AG09309 (cell line): ENCODE results near the gene GGT7.

Source experiments
- DNase-seq: peaks from one replicate; pipeline ENCODE4 v3.0.0-alpha.2; 2010; ENCODE audit warnings: low read depth
- H3K4me3 ChIP-seq: 2 replicates; pipeline ENCODE4 v1.5.1; 2011; ENCODE audit warnings: mild to moderate bottlenecking, low read depth, low read length, moderate library complexity; ENCODE audit not compliant: control insufficient read depth
- TF ChIP-seq, protein P1 (sequence below): IDR thresholded peaks from 2 replicates; pipeline ENCODE4 v1.5.1; 2011; ENCODE audit warnings: mild to moderate bottlenecking, low read depth, low read length, inconsistent platforms; ENCODE audit not compliant: insufficient read depth, control insufficient read depth; ENCODE audit errors: missing control alignments

GGT7 gene

GRCh38 chr20:34892671-34893070 is 20.0 kb upstream of the GGT7 start:
- H3K4me3 ChIP-seq, result no peak overlapping the region
- TF ChIP-seq, protein P1, sequence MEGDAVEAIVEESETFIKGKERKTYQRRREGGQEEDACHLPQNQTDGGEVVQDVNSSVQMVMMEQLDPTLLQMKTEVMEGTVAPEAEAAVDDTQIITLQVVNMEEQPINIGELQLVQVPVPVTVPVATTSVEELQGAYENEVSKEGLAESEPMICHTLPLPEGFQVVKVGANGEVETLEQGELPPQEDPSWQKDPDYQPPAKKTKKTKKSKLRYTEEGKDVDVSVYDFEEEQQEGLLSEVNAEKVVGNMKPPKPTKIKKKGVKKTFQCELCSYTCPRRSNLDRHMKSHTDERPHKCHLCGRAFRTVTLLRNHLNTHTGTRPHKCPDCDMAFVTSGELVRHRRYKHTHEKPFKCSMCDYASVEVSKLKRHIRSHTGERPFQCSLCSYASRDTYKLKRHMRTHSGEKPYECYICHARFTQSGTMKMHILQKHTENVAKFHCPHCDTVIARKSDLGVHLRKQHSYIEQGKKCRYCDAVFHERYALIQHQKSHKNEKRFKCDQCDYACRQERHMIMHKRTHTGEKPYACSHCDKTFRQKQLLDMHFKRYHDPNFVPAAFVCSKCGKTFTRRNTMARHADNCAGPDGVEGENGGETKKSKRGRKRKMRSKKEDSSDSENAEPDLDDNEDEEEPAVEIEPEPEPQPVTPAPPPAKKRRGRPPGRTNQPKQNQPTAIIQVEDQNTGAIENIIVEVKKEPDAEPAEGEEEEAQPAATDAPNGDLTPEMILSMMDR, result no peak
- DNase-seq, result no peak

DNA sequence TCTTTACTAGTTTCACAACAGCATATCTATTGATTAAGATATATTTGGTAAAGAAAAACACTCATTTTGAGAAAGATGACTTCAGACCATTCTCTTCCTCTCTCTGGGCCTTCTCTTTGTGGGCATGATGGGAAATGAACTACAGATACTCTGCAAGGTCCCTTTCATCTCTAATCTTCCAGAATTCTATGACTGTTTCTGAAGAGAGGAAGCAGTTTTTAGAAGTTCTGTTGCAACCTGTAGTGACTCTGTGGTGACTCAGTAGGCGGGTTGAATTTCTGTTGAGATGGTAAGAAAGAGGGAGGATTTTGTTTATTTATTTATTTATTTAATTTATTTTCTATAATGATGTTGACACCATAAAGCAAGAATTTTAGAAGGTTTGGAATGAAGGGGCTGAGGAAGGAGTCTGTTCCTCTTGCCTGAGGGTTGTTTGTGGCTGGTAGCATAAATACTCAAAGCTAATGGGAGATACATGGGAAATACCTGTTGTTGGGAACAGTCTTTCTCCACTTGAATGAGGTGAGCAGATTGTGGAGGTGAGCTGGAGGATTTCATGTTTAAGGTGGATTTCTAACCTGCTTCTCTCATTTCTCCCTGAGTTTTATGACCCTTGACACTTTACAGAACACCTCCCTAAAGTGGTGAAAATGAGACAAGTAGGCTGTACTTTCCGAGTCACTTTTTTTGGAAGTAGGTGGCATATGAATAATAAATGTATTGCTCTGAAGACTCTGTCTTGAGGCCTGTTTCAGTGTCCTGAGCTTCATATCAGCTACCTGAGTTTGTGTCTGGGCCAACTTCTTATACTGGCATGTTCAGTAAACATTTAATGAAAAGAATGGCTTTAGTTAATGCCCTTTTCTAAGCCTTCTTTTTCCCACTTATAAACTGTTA is 18.8 kb upstream of the GGT7 start:
- TF ChIP-seq, protein P1, result no peak
- no peak overlapping the region for H3K4me3 ChIP-seq
- peak; percentile 61 for DNase-seq

DNA sequence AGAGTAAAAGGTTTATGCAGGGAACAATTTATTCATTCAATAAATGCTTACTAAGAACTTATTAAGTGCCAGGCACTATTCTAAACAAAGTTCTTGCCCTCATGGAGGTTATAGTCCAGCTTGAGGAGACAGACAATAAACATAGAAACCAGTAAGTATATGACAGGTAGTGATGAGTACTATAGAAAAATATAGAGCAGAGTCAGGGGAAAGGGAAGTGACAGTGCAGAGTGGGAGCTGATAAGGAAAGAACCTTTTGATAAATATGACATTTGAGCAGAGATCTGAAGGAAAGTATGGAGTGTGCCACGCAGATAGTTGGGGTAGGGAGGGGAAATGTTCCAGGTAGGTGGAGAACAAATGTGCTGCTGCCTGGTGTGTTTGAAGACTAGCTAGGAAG is 15.8 kb upstream of the GGT7 start:
- H3K4me3 ChIP-seq, result no peak overlapping the region
- DNase-seq, result no peak

GRCh38 chr20:34887023-34887422 is 14.4 kb upstream of the GGT7 start:
- no peak overlapping the region for H3K4me3 ChIP-seq
- no peak for DNase-seq
- TF ChIP-seq, protein P1, result no peak

More for the DNA sequence above, 15.8 kb upstream of the GGT7 start:
- TF ChIP-seq, protein P1, result no peak

GRCh38 chr20:34886122-34886521 is 13.5 kb upstream of the GGT7 start:
- TF ChIP-seq, protein P1, result no peak
- no peak overlapping the region for H3K4me3 ChIP-seq
- no peak for DNase-seq

DNA sequence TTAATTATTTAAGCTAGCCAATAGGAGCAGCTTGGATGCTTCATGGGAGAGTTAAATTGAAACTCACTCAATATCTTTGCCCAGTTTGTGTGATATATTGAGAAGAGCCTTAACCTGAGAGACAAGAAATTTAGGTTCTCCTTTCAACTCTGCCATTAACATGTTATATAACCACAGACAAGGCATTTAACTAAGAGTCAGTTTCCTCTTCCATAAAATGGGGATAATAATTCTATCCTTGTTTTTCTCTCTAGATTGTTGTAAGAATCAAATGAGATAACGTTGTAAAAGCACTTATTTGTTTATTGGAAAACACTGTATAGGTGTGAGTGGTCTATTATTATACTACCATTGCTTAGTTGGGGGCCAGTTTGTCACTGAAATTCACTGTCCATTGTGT is 11.6 kb upstream of the GGT7 start:
- H3K4me3 ChIP-seq, result no peak overlapping the region
- DNase-seq, result no peak
- TF ChIP-seq, protein P1, result no peak
